Muscle of leg (tissue), 9 donors: Measurements from ENCODE around the gene TTC23. TPM values are rescaled to one million over a fixed set of nuclear protein-coding genes. Genes with fewer than 3 reads are reported as not detected.

Source experiments
- polyA plus RNA-seq, 8 donors: library from polyadenylated mRNA; unstranded; fragments of 120-200 nt; gene quantifications; one replicate each; pipeline versions ENCODE4 v1.2.1 to v1.2.3, GENCODE V29; 2013; ENCODE audit warnings: inconsistent platforms in 1 of 8, low replicate concordance in 1 of 8; ENCODE audit not compliant: insufficient read length in 8 of 8, insufficient read depth in 1 of 8
- total RNA-seq: library from RNA; stranded (reverse); fragments of 120-200 nt; gene quantifications from one replicate; pipeline ENCODE4 v1.2.4, GENCODE V29; 2013

Gene TTC23
- total and polyA plus RNA-seq, 9 donors: 16.3 to 22.3 (median 18.6) TPM

Other genes starting within 250 kb of the TTC23 start
- 0.75 TPM for gene PGPEP1L, start 241.8 kb downstream of the TTC23 start, total RNA-seq
- 1 to 10 TPM in 7 of 8 donors, under 1 TPM in 1; 0.96 to 3.0 (median 1.4) TPM for gene PGPEP1L, start 241.8 kb downstream of the TTC23 start, polyA plus RNA-seq
- gene SYNM, start 144.5 kb downstream of the TTC23 start, total RNA-seq: 43.8 TPM
- gene SYNM, start 144.5 kb downstream of the TTC23 start, polyA plus RNA-seq: 10 to 100 TPM; 29.4 to 66.6 (median 50.9) TPM
- gene LRRC28, start 1.9 kb upstream of the TTC23 start, total RNA-seq: 15.8 TPM
- 10 to 100 TPM; 12.4 to 19.8 (median 17.6) TPM for gene LRRC28, start 1.9 kb upstream of the TTC23 start, polyA plus RNA-seq